ENCODE results near the gene YWHAG.

GRCh38 chr7:76326646-76327233 lies 32.1 kb downstream of the YWHAG start:
- no peak for TF ChIP-seq REST (IDR thresholded peaks at IDR 0.05; ENCODE audit: unreplicated experiment)
- no peak for TF ChIP-seq CTCF (conservative IDR thresholded peaks at IDR 0.05; ENCODE audit: low read depth in 2 of 2)
- no peak for TF ChIP-seq JUNB (IDR thresholded peaks at IDR 0.05; ENCODE audit: unreplicated experiment)
